Tibial nerve (tissue), 3 donors: Measurements from ENCODE around the gene GINS2.

ENCODE experiments used
- CTCF ChIP-seq, 5 experiments: fragments of 200-600 bp in 3 of 5; fragments of 450-650 bp in 2 of 5; sonication (generic) in 3 of 5; IDR thresholded peaks; one replicate each; pipeline ENCODE4 v1.5.1; 2016 to 2019; ENCODE audit warnings: antibody characterized with exemption in 5 of 5, mild to moderate bottlenecking in 3 of 5, moderate library complexity in 2 of 5
- POLR2A ChIP-seq, 2 donors: fragments of 450-650 bp; IDR thresholded peaks; one replicate each; pipeline ENCODE4 v1.6.1; 2017; ENCODE audit warnings: antibody characterized with exemption in 2 of 2, mild to moderate bottlenecking in 2 of 2, moderate library complexity in 2 of 2

- TF ChIP-seq CTCF (IDR thresholded peaks at IDR 0.05) (no peak), POLR2A (IDR thresholded peaks at IDR 0.05) (no peak)
These were observed 6.7 kb upstream of the GINS2 start for GRCh38 chr16:85695196-85696128.
